Right ventricle myocardium inferior (tissue), 1 donor: Measurements from ENCODE around the gene MAEA. TPM values are rescaled to one million over a fixed set of nuclear protein-coding genes. Genes with fewer than 3 reads are reported as not detected.
A peak's percentile ranks its signal among the peaks of the same experiment; 100 is the strongest.

Source experiments
- ATAC-seq: fragments of 200-7000 bp; cut with Tn5 transposase; one replicate; pipeline ENCODE4 v1.9.1; 2020; ENCODE audit warnings: mild to moderate bottlenecking, moderate library complexity
- DNase-seq: peaks from one replicate; pipeline ENCODE4 v3.0.0; 2021; ENCODE audit errors: missing footprints
- intact Hi-C: fragments of 100-400 bp; cut with DNase I; formaldehyde crosslinking; loops from one replicate; pipeline ENCODE4 v1.11.0; 2022
- total RNA-seq: library from RNA; stranded (reverse); fragmentation: NEBNext Ultra II Directional; extraction: Animal tissue kit (Norgen Biotek cat#: 25700); gene quantifications from one replicate; pipeline ENCODE4 v1.2.1, GENCODE V29; 2021
- donor health status: DM: no; HTN: yes; CAD: no; lungs with severe emphysema.

The MAEA gene
- total RNA-seq, 1 donor from 2014 or later: 50.4 TPM

DNA sequence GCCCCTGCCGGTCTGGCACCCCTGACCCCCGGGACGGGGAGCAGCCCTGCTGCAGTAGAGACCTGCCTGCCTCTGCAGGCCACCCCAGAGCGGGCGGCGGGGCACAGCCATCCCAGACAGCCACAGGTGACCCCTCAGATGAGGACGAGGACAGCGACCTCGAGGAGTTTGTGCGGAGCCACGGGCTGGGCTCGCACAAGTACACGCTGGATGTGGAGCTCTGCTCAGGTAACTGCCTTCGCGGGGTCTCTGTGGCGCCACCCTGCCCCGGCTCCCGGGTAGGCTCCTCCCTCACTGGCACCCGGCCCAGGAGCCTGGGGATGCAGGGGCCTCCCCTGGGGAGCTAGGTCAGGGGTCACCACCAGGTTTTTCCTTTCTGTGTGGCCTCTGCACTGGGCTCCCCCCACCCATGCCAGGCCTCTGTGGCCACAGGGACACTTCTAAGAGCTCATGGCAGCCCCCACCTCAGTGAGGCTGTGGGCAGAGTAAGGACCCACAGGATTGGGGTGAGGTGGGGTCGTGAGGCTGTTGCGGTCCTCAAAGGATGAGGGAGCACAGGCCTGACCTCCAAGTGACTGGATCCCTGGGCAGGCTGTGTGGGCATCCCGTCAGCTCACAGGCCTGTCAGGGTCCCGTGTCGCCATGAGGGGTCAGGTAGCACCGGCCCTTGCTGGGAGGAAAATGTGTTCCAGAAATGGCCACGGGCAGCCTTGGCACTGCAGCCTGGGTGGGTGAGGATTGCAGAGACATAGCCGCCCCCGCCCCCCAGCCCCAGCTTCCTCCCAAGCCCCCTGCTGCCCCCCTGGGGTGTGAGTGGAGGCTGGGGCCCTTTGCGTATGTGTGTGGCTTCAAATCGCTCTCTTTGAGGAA, 63.7 kb downstream of the MAEA start:
- ATAC-seq (no peak), DNase-seq (no peak)
- intact Hi-C loops: no loop called here

DNA sequence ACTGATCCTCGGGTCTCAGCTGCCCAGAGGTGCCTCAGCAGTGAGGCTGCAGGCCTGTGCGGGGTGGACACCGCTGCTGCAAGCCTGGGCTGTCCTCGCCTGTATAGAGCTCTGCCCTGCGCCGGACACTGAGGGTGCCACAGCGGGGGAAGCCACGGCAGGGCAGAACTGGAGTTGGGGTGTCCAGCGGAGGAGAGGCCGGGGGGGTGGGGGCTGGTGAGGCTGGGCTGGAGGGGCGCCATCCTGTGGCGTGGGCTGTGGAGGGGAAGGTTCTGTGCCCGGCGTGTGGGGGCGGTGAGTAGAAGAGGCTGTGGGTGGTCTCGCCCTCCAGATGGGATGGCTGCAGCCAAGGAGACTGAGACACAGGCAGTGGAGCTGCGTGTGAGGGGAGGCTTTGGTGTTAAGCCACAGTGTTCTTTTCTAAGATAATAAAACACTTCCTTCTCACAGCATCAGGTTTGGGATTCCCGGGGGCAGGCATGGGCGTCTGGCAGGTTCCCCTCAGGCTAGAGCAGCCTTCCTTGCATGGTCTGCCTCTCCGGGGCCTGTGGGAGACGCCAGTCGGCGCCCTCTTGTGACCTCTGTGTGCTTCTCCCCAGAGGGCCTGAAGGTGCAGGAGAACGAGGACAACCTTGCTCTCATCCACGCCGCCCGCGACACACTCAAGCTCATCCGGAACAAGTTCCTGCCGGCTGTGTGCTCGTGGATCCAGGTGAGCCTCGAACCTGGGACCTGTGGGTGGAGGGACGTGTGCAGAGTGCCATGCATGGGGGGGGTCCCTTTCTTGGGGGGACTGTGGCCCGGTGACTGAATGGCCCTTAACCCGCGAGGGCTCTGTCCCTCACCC, 64.7 kb downstream of the MAEA start:
- intact Hi-C loops: no loop called here
- no peak for ATAC-seq
- DNase-seq: peak; percentile 61

DNA sequence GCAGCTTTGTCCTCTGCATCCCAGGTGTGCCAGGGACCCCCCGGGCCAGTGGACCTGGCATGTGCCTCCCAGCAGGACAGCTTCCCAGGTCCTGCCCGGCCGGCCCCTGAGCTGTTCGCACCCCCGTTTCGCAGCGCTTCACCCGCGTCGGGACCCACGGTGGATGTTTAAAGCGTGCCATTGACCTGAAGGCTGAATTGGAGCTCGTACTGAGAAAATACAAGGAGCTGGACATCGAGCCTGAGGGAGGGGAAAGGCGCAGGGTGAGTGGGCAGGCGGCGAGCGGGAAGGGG, 65.2 kb downstream of the MAEA start:
- no peak for ATAC-seq
- no peak for DNase-seq
- intact Hi-C loops: no loop called here

GRCh38 chr4:1355378-1355777, 65.7 kb downstream of the MAEA start:
- DNase-seq: peak; percentile 22
- ATAC-seq: no peak
- intact Hi-C loops: no loop called here

GRCh38 chr4:1356181-1356998, 66.7 kb downstream of the MAEA start:
- DNase-seq: peak; percentile 85
- intact Hi-C loops: loop anchor here (2.0 kb wide), 1 partner anchor 272 kb away; no protein-coding TSS in a partner anchor
- ATAC-seq: peak; percentile 35

DNA sequence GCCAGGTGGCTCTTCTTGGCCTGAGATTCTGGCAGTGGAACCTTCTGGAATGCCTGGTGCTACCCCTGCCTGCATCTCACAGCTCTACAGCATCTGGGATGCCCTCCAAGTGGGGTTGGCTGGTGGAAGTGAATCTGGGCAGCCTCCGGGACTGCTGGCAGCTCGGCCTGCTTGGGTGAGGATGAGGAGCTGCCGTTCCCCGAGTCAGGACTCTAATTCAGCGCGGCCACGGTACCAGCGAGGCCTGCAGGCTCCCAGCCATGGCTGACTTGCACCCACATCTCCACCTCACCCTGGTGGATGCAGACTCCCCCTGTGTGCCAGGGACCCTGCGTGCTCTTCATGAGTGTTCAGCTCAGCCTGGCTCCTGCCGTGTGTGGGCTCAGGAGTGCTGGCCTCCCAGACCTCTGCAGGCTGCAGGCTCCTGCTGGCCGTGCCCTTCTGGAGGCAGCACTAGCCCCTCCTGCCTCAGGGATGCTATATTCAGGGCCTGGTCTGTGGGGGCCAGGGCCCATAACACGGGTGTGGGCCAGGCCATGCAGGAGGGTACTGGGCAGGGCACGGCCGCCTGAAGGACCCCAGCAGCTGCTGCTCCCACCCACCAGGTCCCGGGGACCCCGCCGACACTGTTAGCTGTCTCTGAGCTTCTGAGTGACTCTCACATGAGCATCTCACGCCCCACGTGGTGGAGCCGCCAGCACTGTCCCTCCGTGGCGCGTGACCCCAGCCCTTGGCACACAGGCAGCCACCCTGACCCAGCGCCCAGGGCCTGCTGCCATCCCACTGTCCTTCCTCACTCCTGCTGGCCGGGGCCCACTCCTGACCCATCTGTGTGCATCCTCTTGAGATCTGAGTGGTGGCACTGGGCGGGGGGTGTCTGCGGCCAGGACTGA, 67.9 kb downstream of the MAEA start:
- intact Hi-C loops: loop anchor here (2.0 kb wide), 2 partner anchors 155 to 271 kb away; no protein-coding TSS in a partner anchor
- DNase-seq (peak; percentile 58), ATAC-seq (peak; percentile 49)

DNA sequence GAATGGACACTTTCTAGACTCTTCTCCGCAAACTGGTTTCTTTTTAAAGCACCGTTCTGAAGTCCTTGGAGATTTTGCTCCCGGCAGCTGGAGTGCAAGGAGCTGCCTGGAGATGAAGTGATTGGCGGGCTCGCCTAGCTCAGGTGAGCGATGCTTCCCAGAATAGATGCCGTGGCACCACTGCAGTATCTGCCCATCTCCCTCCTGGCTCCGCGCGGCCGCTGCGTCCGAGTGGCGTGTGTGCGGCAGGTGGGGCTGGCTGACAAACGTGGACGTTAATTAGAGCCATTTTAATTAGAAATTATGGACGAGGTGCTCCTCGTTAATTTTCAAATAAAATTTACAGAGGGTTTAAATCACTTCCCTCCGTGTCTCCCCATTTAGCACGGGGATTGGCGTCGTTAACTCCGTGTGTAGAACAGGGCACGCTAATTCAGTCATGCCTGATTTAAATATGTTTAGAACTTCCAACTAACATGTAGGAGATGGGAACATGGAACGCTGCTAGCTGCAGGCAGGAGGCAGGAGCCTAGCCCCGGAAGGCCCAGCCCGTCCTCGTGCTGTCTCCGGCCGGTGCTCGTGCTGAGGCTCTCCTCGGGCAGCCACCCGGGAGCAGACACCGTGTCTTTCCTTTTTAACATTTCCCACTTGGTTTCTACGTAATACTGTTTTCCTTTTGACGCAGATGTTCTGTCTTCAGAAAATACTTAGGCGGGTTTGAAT, 68.9 kb downstream of the MAEA start:
- intact Hi-C loops: loop anchor here (2.0 kb wide), 1 partner anchor 154 kb away; no protein-coding TSS in a partner anchor
- ATAC-seq (no peak), DNase-seq (peak; percentile 54)

GRCh38 chr4:1359144-1359501, 69.4 kb downstream of the MAEA start:
- DNase-seq (peak; percentile 18), ATAC-seq (no peak)
- intact Hi-C loops: loop anchor here (2.0 kb wide), 1 partner anchor 154 kb away; no protein-coding TSS in a partner anchor

DNA sequence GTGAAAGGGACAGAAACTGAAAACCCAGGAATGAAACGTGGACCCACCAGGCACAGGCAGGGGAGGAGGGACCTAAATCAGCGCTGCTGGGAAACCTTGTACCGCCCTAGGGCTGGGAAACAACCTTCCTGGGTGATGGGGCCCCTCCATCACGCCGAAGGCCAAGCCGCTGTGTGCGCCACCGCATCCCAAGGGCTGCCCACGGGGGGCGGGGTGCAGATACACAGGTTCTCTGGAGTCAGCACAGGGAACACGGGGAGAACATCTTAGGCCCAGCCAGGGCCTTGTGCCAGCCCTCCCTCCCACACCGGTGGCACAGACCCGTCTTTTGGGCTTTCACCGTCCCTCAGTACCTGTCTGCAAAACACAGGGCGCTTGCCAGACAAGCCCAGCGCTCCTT, 70.3 kb downstream of the MAEA start:
- intact Hi-C loops: loop anchor here (2.0 kb wide), 1 partner anchor 153 kb away; no protein-coding TSS in a partner anchor
- DNase-seq (peak; percentile 40), ATAC-seq (no peak)

GRCh38 chr4:1360423-1361283, 71.0 kb downstream of the MAEA start:
- no peak for ATAC-seq
- DNase-seq: peak; percentile 64
- intact Hi-C loops: no loop called here

- intact Hi-C loops: no loop called here
- DNase-seq (peak; percentile 50), ATAC-seq (no peak)
Observed at GRCh38 chr4:1361431-1361830, 71.7 kb downstream of the MAEA start.

DNA sequence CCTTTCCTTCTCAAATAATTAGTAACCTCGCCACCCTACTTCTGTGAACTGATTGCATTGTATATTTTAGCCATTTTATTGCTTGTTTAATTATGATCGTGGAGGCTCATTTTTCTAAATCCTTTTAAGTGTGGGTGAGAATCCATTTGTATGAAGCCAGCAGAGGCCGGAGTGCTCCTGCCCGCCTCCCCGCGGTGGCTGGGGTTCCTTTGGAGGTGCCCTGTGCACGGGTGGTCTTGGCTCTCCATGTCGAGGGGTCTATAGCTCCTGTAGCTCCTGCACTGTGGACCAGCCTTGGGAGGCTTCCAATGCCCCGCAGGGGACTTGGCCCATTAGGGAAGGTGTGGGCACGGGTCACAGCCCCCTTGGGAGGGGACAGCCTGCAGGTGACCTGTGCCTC, 72.4 kb downstream of the MAEA start:
- no peak for ATAC-seq
- intact Hi-C loops: no loop called here

GRCh38 chr4:1362521-1362920, 72.8 kb downstream of the MAEA start:
- intact Hi-C loops: no loop called here
- ATAC-seq: no peak
- DNase-seq: peak; percentile 49

More for the DNA sequence above, 72.4 kb downstream of the MAEA start:
- no peak for DNase-seq

DNA sequence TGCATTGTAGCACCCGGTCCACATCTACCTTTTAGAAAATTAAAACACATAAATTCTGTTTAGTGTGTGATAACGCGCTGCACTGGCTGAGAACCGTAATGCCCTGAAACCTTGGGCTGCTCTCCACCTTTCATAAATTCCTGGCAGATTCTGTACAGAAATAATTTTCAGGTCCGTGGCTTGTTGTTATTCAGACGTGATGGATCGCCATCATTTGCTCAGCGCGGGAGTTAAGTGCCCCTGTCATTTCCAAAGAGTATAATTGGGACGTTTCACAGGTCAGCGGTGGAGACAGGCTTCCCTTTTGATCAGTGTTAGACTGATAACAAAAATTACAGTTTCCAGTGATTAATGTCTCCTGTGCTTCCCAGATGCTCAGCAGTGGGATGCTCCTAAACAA, 73.8 kb downstream of the MAEA start:
- intact Hi-C loops: no loop called here
- DNase-seq (peak; percentile 9), ATAC-seq (no peak)

DNA sequence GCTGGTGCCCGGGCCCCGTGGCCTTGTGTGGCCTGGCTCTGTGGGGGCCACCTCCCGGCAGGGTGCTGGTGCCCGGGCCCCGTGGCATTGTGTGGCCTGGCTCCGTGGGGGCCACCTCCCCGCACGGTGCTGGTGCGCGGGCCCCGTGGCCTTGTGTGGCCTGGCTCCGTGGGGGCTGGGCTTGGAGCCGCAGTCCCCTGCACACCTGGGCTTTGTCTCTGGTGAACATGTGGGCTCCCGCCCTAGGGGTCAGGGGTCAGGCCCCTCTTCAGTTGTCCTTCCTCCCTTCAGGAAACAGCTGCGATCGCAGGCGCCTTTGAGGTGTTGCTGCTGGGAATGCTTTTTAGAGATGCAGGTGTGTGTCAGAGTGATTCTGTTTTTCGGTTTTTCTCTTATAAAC, 74.5 kb downstream of the MAEA start:
- DNase-seq (peak; percentile 9), ATAC-seq (no peak)
- intact Hi-C loops: no loop called here

GRCh38 chr4:1364748-1365147, 75.1 kb downstream of the MAEA start:
- ATAC-seq (no peak), DNase-seq (peak; percentile 59)
- intact Hi-C loops: no loop called here
